GM13977 (cell line): ENCODE results near the gene IL17RB.

Experiments
- DNase-seq: peaks from one replicate; pipeline ENCODE4 v3.0.0; 2012; ENCODE audit warnings: low spot score
- CTCF ChIP-seq: IDR thresholded peaks from 2 replicates; pipeline ENCODE4 v1.5.1; 2012; ENCODE audit warnings: mild to moderate bottlenecking, control low read depth; ENCODE audit not compliant: insufficient read depth; ENCODE audit errors: extremely low read depth, missing control alignments
- in situ Hi-C: fragments of 300-500 bp; cut with MboI; formaldehyde crosslinking; loops from one replicate; pipeline ENCODE4 v1.12.0; 2022; ENCODE audit warnings: low sequenced_read_pairs, low pct_unique_long_range_greater_than_20kb, mixed read lengths, inconsistent platforms; ENCODE audit not compliant: unreplicated experiment

Gene IL17RB

DNA sequence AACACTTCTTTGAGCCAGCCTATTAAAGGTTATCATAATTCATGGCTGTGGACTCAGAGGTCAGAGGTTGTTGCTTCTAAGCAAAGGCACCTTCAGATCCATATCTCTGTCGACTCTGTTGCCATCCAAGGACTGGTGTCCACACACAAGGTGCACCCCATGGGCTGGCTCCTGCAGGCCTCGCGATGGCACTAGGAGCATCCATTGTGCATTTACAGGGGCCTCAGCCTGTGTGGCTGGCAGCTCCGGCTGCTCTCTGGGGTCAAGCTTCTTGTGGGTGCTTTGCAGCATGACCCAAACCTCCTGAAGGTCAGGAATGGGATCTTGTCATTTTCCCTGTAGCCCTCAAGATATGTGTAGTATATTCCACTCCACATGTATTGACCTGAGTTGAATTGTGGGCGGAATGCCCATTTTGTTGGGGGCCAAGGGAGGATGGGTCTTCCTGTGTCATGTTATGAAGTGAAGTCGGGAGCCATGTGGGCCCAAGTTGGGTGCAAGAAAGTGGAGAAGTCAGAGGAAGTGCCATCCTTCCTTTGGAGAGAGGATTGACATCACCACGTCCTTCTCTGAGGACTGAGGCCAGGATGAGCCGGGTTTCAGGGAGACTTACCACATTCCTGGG lies 44.0 kb upstream of the IL17RB start:
- TF ChIP-seq CTCF, result no peak
- in situ Hi-C loops, result no loop called here
- no peak for DNase-seq

DNA sequence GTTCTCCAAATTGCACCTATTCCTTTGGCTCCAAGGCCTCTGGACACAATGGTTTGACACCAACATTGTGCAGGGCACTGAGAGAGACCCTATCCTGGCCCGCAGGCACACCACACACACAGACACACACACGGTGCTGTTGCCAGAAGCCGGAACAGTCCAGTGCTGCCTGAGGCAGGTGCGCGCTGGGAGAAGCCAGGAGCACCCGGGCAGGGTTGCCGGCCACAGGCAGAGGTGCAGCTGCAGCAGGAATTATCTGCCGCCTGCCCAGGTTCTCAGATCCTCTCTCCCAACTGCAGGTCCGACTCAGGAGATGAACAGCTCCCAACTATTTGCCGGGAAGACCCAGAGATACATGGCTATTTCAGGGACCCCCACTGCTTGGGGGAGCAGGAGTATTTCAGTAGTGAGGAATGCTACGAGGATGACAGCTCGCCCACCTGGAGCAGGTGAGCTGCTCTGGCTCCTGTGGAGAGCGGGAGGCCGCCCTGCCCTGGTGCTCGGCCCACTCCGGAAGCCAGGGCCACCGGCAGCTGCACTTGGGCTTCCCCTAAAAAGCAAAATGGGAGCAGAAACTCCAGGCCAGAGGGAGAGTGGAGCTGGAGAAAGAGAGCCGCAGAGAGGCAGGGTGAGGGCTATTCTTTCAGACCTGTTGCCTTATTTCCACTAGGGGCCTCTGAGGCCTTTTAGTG lies 43.1 kb upstream of the IL17RB start:
- DNase-seq, result no peak
- in situ Hi-C loops, result no loop called here
- no peak for TF ChIP-seq CTCF

- TF ChIP-seq CTCF, result no peak
- DNase-seq, result no peak
- in situ Hi-C loops, result no loop called here
Measured at GRCh38 chr3:53803816-53804695, 42.3 kb upstream of the IL17RB start.

- TF ChIP-seq CTCF, result no peak
- peak; percentile 62 for DNase-seq
- in situ Hi-C loops, result no loop called here
Measured at GRCh38 chr3:53804697-53805462, 41.5 kb upstream of the IL17RB start.

- in situ Hi-C loops, result no loop called here
- no peak for TF ChIP-seq CTCF
- DNase-seq, result no peak
Measured at GRCh38 chr3:53805463-53806159, 40.8 kb upstream of the IL17RB start.
